Endodermal cell (in vitro differentiated cells): ENCODE measurements around the gene PANK4. TPM values are rescaled to one million over a fixed set of nuclear protein-coding genes. Genes with fewer than 3 reads are reported as not detected.

Source experiments
- DNase-seq: peaks from one replicate; pipeline ENCODE4 v3.0.0-alpha.2; 2017
- H3K27ac ChIP-seq: 2 replicates; pipeline ENCODE4 v1.5.1; 2013; ENCODE audit warnings: mild to moderate bottlenecking, low read depth, low read length, moderate library complexity
- H3K27me3 ChIP-seq: 2 replicates; pipeline ENCODE4 v1.6.1; 2013; ENCODE audit warnings: mild to moderate bottlenecking, low read length, moderate library complexity; ENCODE audit not compliant: insufficient read depth, control insufficient read depth, poor library complexity, severe bottlenecking
- H3K36me3 ChIP-seq: 2 replicates; pipeline ENCODE4 v1.7.0; 2013; ENCODE audit warnings: mild to moderate bottlenecking, low read length, moderate library complexity; ENCODE audit not compliant: control insufficient read depth, insufficient read depth
- H3K4me1 ChIP-seq: one replicate; pipeline ENCODE4 v1.7.0; 2013; ENCODE audit warnings: low read length; ENCODE audit not compliant: control insufficient read depth, insufficient read depth
- H3K4me3 ChIP-seq: 2 replicates; pipeline ENCODE4 v1.5.1; 2013; ENCODE audit warnings: mild to moderate bottlenecking, low read length, moderate library complexity
- H3K9ac ChIP-seq: 2 replicates; pipeline ENCODE4 v1.6.1; 2013; ENCODE audit warnings: mild to moderate bottlenecking, low read length, moderate library complexity; ENCODE audit not compliant: poor library complexity, severe bottlenecking; ENCODE audit errors: extremely low read depth
- H3K9me3 ChIP-seq: 2 replicates; pipeline ENCODE4 v1.6.1; 2013; ENCODE audit warnings: mild to moderate bottlenecking, low read length, moderate library complexity; ENCODE audit not compliant: control insufficient read depth
- H3K27ac Mint-ChIP-seq: 2 replicates; pipeline ENCODE4 v1.8.0; 2020; ENCODE audit warnings: mixed read lengths
- H3K27me3 Mint-ChIP-seq: 2 replicates; pipeline ENCODE4 v1.8.0; 2021; ENCODE audit warnings: mild to moderate bottlenecking, mixed read lengths; ENCODE audit not compliant: insufficient read depth
- H3K36me3 Mint-ChIP-seq: 2 replicates; pipeline ENCODE4 v1.8.0; 2020; ENCODE audit warnings: low read depth, mixed read lengths
- H3K4me1 Mint-ChIP-seq: 2 replicates; pipeline ENCODE4 v1.8.0; 2020; ENCODE audit warnings: mixed read lengths
- H3K4me3 Mint-ChIP-seq: 2 replicates; pipeline ENCODE4 v1.8.0; 2020; ENCODE audit warnings: mild to moderate bottlenecking, moderate library complexity, mixed read lengths
- H3K9me3 Mint-ChIP-seq: 2 replicates; pipeline ENCODE4 v1.8.0; 2020; ENCODE audit warnings: mild to moderate bottlenecking, mixed read lengths
- WGBS, 2 experiments: methylation state at CpG; one replicate each; pipeline versions ENCODE4 v1.1.5 to v1.1.7; 2013; ENCODE audit warnings: missing lambda C conversion rate in 2 of 2, mixed read lengths in 1 of 2; ENCODE audit not compliant: insufficient coverage in 1 of 2, insufficient read length in 1 of 2; 5-methylcytosine and 5-hydroxymethylcytosine counted together
- total RNA-seq, 2 donors: library from RNA; stranded (reverse); fragmentation: NEBNext Ultra II Directional in 1 of 2; extraction: Animal tissue kit (Norgen Biotek cat#: 25700) in 1 of 2; gene quantifications; 2 replicates in 1 of 2; 3 replicates in 1 of 2; pipeline ENCODE4 v1.2.1, GENCODE V29; 2021
- TF ChIP-seq, protein P1 (sequence below): fragments of 200-600 bp; sonication (generic); conservative IDR thresholded peaks from 2 replicates; pipeline ENCODE4 v1.5.0; 2021; ENCODE audit warnings: antibody characterized with exemption, mild to moderate bottlenecking

The PANK4 gene
- total RNA-seq, 2 donors from 2014 or later, result 45.6 to 49.5 TPM

DNA sequence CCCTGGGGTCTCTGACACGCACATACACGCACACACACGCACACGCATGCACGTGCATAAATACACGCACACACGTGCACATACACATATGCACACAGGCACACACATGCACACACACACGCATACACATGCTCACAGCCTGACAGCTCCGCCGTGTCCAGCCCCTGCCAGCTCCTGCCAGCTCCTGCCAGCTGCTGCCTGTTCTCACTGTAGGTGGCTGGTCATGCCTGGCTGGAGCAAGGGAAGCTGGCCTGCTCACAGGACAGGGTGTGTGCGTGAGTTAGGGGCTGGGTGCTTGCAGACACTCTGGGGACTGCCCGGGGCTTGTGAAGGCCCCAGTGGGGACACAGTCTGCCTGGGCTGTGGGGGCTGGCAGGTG, 45.4 kb downstream of the PANK4 start:
- Mint-ChIP-seq H3K27ac (no peak overlapping the region), H3K4me1 (no peaks in the 10 kb centered on the region), H3K27me3 (no peaks in the 10 kb centered on the region), H3K9me3 (no peaks in the 10 kb centered on the region), H3K36me3 (no peaks in the 10 kb centered on the region), H3K4me3 (no peak overlapping the region)
- 91% methylated on average over 10 to 12 of the region's 12 CpGs for WGBS, 2 experiments
- Histone ChIP-seq H3K9me3 (no peaks in the 10 kb centered on the region), H3K36me3 (no peaks in the 10 kb centered on the region), H3K27me3 (no peaks in the 10 kb centered on the region), H3K4me1 (no peaks in the 10 kb centered on the region), H3K4me3 (no peak overlapping the region), H3K9ac (no peak overlapping the region), H3K27ac (no peak overlapping the region)
- TF ChIP-seq, protein P1, sequence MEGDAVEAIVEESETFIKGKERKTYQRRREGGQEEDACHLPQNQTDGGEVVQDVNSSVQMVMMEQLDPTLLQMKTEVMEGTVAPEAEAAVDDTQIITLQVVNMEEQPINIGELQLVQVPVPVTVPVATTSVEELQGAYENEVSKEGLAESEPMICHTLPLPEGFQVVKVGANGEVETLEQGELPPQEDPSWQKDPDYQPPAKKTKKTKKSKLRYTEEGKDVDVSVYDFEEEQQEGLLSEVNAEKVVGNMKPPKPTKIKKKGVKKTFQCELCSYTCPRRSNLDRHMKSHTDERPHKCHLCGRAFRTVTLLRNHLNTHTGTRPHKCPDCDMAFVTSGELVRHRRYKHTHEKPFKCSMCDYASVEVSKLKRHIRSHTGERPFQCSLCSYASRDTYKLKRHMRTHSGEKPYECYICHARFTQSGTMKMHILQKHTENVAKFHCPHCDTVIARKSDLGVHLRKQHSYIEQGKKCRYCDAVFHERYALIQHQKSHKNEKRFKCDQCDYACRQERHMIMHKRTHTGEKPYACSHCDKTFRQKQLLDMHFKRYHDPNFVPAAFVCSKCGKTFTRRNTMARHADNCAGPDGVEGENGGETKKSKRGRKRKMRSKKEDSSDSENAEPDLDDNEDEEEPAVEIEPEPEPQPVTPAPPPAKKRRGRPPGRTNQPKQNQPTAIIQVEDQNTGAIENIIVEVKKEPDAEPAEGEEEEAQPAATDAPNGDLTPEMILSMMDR, result no peak
- no peak for DNase-seq

DNA sequence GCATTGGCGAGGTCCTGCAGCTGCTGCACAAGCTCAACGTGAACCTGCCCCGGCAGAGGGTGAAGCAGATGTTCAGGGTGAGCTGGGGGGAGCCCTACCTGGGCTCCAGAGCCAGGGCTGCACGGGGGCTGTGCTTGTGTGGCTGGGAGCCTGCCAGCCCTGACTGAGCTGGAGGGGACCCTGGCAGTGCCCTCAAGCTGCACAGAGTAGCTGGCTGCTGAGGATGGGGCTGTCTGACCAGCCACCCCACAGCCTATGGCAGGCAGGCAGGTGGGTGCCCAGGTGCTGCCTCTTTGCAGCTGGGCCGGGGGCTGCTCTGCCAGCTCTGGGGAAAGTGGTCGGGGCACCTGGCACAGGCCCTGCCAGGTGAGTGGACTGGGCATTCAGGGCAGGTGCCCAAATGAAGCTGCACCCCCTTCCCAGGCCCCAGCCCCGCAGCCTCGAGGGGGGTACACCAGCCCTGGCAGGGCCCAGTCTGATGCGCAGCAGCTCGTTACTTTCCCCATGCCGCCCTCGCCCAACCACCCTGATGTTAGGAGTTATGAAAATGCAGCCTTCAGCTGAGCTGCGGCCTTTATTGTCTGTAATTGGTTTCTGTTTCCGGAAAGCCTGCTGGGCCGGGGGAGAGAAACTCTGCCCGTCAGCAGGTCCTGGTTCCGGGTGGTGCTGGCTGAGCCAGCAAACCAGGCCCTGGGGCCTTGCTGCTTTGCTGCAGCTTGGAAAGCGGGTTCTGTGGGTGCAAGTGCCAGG, 46.0 kb downstream of the PANK4 start:
- Mint-ChIP-seq H3K9me3 (no peaks in the 10 kb centered on the region), H3K36me3 (no peaks in the 10 kb centered on the region), H3K4me3 (no peak overlapping the region), H3K4me1 (no peaks in the 10 kb centered on the region), H3K27me3 (no peaks in the 10 kb centered on the region), H3K27ac (no peak overlapping the region)
- no peaks in the 10 kb centered on the region for H3K27me3 ChIP-seq
- no peak overlapping the region for H3K4me3 ChIP-seq
- H3K4me1 ChIP-seq, result no peaks in the 10 kb centered on the region
- no peaks in the 10 kb centered on the region for H3K36me3 ChIP-seq
- H3K9ac ChIP-seq, result no peak overlapping the region
- DNase-seq, result no peak
- TF ChIP-seq, protein P1, result no peak
- no peak overlapping the region for H3K27ac ChIP-seq
- no peaks in the 10 kb centered on the region for H3K9me3 ChIP-seq
- 88 to 91% methylated on average over 18 of the region's 18 CpGs for WGBS, 2 experiments

DNA sequence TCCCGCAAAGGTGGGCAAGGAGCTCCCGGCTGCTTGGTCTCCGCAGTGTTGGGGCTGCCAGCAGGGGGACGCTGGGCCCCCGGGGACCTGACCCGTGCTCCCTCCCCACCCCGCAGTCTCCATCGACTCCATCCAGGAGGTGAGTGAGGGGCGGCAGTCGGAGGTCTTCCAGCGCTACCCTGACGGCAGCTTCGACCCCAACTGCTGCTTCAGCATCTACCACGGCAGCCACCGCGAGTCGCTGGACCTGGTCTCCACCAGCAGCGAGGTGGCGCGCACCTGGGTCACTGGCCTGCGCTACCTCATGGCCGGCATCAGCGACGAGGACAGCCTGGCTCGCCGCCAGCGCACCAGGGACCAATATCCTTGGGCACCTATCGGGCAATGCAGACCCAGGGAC, 46.8 kb downstream of the PANK4 start:
- H3K9me3 ChIP-seq, result no peaks in the 10 kb centered on the region
- no peak overlapping the region for H3K9ac ChIP-seq
- H3K27me3 ChIP-seq, result no peaks in the 10 kb centered on the region
- Mint-ChIP-seq H3K36me3 (no peaks in the 10 kb centered on the region), H3K4me1 (no peaks in the 10 kb centered on the region), H3K4me3 (no peak overlapping the region), H3K9me3 (no peaks in the 10 kb centered on the region), H3K27me3 (no peaks in the 10 kb centered on the region), H3K27ac (no peak overlapping the region)
- no peaks in the 10 kb centered on the region for H3K36me3 ChIP-seq
- no peaks in the 10 kb centered on the region for H3K4me1 ChIP-seq
- 90 to 93% methylated on average over 26 to 28 of the region's 28 CpGs for WGBS, 2 experiments
- TF ChIP-seq, protein P1, result no peak
- no peak overlapping the region for H3K27ac ChIP-seq
- H3K4me3 ChIP-seq, result no peak overlapping the region
- DNase-seq, result no peak
